Fibroblast of lung (primary cell): ENCODE data around the gene CORT.

Experiments used
- CTCF ChIP-seq, 2 donors: IDR thresholded peaks in 1 of 2; conservative IDR thresholded peaks in 1 of 2; 1 replicate in 1 of 2; 2 replicates in 1 of 2; pipeline ENCODE4 v1.5.1; 2011 to 2012; ENCODE audit warnings: low read length in 2 of 2, control low read depth in 1 of 2, inconsistent platforms in 1 of 2, low read depth in 1 of 2, mild to moderate bottlenecking in 1 of 2
- EZH2 ChIP-seq: IDR thresholded peaks from 2 replicates; pipeline ENCODE4 v1.5.1; 2012; ENCODE audit warnings: low read length, control low read depth, mild to moderate bottlenecking; ENCODE audit errors: missing control alignments

GRCh38 chr1:10430216-10431069, 19.4 kb upstream of the CORT start, which contains the start of gene CENPS:
- TF ChIP-seq CTCF (conservative IDR thresholded peaks at IDR 0.05 in 1 of 2, IDR thresholded peaks at IDR 0.05 in 1 of 2; ENCODE audit: low read depth in 1 of 2, low read length in 2 of 2) (peak; percentile 66 to 83), EZH2 (no peak)
